ENCODE data around the gene GALR1. TPM values are rescaled to one million over a fixed set of nuclear protein-coding genes. Genes with fewer than 3 reads are reported as not detected.

Gene GALR1, protein sequence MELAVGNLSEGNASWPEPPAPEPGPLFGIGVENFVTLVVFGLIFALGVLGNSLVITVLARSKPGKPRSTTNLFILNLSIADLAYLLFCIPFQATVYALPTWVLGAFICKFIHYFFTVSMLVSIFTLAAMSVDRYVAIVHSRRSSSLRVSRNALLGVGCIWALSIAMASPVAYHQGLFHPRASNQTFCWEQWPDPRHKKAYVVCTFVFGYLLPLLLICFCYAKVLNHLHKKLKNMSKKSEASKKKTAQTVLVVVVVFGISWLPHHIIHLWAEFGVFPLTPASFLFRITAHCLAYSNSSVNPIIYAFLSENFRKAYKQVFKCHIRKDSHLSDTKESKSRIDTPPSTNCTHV
- total RNA-seq (under 0.01 TPM), polyA plus RNA-seq (ENCODE audit: insufficient read depth in 1 of 8, insufficient read length in 8 of 8, low replicate concordance in 1 of 8) (under 1 TPM; 0.02 to 0.09 (median 0.05) TPM)
- long read RNA-seq, donor 1: 0 reads
- long read RNA-seq, donor 2: 0 reads
- long read RNA-seq, donor 3: 0 reads
- long read RNA-seq, donor 4: 0 reads
- long read RNA-seq, donor 5: 0 reads
- long read RNA-seq, donor 6: 0 reads
- long read RNA-seq, donor 7: 0 reads
- long read RNA-seq, donor 8: 0 reads
- long read RNA-seq, donor 9: 0 reads
- long read RNA-seq, donor 10: 0 reads
- long read RNA-seq, donor 11: 0 reads

DNA sequence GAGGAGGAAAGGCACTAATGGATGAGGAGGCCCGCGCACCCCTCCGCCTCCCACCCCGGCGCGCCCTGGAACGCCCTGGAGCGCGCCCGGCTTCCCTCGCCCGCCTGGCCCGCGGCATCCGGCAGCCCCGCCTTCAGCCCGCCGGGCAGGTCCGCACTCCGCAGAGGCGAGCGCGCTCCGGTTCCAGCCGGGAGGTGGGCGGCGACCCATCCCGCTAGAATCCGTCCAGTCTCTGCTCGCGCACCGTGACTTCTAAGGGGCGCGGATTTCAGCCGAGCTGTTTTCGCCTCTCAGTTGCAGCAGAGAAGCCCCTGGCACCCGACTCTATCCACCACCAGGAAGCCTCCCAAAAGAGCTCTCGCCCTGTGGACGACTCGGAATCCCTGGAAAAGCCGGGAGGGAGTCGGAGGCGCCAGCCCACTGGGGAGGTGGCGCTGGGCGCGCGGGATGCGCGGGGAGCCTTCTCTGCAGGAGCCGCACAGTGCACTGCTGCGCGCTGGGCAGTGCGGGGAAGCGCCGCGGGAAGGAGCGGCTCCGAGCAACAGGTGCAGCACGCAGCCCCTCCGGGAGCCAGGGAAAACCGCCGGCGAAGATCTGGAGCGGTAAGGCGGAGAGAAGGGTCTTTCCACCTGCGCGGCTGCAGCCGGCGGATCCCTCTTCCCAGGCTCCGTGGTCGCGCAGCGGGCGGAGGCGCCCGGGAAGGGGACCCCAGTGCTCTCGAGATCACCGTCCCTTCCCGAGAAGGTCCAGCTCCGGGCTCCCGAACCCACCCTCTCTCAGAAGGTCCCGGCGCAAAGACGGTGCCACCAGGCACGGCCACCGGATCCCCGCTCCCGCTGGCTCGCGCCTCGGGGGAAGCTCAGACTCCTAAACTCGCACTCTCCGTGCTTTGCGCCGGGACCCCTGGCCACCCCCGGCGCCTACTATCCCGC is at the start of gene GALR1:
Gene GALR1, plus strand, starts transcription at position 280 of the 932 bp plus-strand sequence. CDS start 701 bp downstream, outside the sequence.
- Histone ChIP-seq H3K9me3 (replicated peaks; ENCODE audit: control insufficient read depth, low read depth, low read length) (no peaks in the 10 kb centered on the region), H3K27ac (ENCODE audit: low read length) (no peak within 1 kb of the TSS), H3K27me3 (ENCODE audit: control insufficient read depth, insufficient read depth, low read length) (peaks cover 51% of the 10 kb centered on the region), H3K4me1 (ENCODE audit: control insufficient read depth, insufficient read depth, low read length) (peaks cover 8% of the 10 kb centered on the region), H3K4me3 (ENCODE audit: low read length) (peak within 1 kb of the TSS; percentile 24), H3K36me3 (ENCODE audit: control insufficient read depth, insufficient read depth, low read length) (no peaks in the 10 kb centered on the region)
- under 1% methylated on average over 97 of the region's 98 CpGs for WGBS (ENCODE audit: insufficient coverage)
- no peak for DNase-seq

DNA sequence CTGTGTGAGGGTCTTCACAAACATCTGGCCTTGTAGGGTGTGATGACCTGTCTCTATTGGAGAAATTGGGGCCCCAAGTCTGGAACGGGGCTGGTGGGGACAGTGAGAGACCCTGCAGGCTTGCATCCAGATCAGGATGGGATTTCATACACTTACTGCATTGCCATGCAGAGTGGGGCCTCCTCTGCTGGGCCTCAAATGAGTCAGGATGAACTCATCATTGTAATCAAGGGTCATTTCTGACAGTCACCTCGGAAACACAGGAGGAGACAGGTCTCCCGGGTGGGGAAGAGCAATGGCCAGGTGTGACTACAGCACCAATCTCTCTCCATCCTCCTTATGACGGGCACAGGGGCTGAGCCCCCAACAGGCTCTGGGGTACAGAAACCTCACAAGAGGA is 48.1 kb upstream of the GALR1 start:
- Histone ChIP-seq H3K4me3 (ENCODE audit: low read length) (no peak overlapping the region), H3K27me3 (ENCODE audit: control insufficient read depth, insufficient read depth, low read length) (no peaks in the 10 kb centered on the region), H3K4me1 (ENCODE audit: control insufficient read depth, insufficient read depth, low read length) (no peaks in the 10 kb centered on the region), H3K27ac (ENCODE audit: low read length) (no peak overlapping the region), H3K36me3 (ENCODE audit: control insufficient read depth, insufficient read depth, low read length) (no peaks in the 10 kb centered on the region), H3K9me3 (replicated peaks; ENCODE audit: control insufficient read depth, low read depth, low read length) (no peaks in the 10 kb centered on the region)
- 81% methylated on average over 2 of the region's 4 CpGs for WGBS (ENCODE audit: insufficient coverage)
- no peak for DNase-seq

DNA sequence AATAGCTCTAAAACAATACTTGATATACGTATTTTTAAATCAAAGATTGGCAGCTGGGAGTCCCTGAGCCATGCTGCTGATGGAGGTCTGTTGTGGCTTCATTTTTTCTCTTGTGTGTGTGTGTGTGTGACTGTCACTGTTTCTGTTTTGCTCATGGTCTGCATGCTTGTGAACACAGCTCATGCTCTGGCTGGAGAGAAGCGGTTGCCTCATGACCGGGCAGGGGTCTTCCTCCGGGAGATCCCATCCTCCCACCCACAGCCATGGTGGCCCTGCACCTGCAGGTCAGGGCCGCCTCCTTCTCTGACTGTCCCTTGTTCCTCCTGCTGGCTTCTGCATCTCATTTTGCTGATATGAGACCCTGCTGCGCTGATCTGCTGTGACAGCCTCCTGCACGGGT is 47.3 kb upstream of the GALR1 start:
- H3K36me3 ChIP-seq (ENCODE audit: control insufficient read depth, insufficient read depth, low read length): no peaks in the 10 kb centered on the region
- H3K27ac ChIP-seq (ENCODE audit: low read length): no peak overlapping the region
- whole genome bisulfite sequencing (ENCODE audit: insufficient coverage): 70% methylated on average over 6 of the region's 7 CpGs
- DNase-seq: no peak
- no peaks in the 10 kb centered on the region for H3K9me3 ChIP-seq (replicated peaks; ENCODE audit: control insufficient read depth, low read depth, low read length)
- peaks cover 5% of the 10 kb centered on the region for H3K4me1 ChIP-seq (ENCODE audit: control insufficient read depth, insufficient read depth, low read length)
- H3K4me3 ChIP-seq (ENCODE audit: low read length): no peak overlapping the region
- no peaks in the 10 kb centered on the region for H3K27me3 ChIP-seq (ENCODE audit: control insufficient read depth, insufficient read depth, low read length)

DNA sequence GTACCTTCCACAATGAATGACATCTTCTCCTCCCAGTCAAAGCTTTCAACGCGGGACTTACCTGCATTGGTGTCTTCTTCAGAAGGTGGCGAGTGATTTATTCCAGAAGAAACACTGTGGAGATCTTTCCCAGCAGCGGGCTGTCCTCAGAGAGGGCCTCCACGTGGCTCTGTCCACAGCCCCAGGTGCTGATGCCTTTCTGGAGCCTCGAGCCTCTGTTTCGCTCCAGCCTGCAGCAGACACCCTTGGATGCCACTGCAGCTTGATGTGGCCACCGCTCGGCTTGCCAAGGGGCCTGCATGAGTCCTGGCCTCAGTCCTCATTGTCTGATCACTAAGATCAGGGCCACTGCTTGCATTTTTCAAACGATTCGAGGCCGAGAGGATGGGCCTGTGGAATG is 46.6 kb upstream of the GALR1 start:
- Histone ChIP-seq H3K36me3 (ENCODE audit: control insufficient read depth, insufficient read depth, low read length) (no peaks in the 10 kb centered on the region), H3K9me3 (replicated peaks; ENCODE audit: control insufficient read depth, low read depth, low read length) (no peaks in the 10 kb centered on the region), H3K4me3 (ENCODE audit: low read length) (no peak overlapping the region), H3K27me3 (ENCODE audit: control insufficient read depth, insufficient read depth, low read length) (no peaks in the 10 kb centered on the region), H3K4me1 (ENCODE audit: control insufficient read depth, insufficient read depth, low read length) (peaks cover 11% of the 10 kb centered on the region), H3K27ac (ENCODE audit: low read length) (no peak overlapping the region)
- peak; percentile 33 for DNase-seq
- WGBS (ENCODE audit: insufficient coverage): 58% methylated on average over 11 of the region's 12 CpGs

DNA sequence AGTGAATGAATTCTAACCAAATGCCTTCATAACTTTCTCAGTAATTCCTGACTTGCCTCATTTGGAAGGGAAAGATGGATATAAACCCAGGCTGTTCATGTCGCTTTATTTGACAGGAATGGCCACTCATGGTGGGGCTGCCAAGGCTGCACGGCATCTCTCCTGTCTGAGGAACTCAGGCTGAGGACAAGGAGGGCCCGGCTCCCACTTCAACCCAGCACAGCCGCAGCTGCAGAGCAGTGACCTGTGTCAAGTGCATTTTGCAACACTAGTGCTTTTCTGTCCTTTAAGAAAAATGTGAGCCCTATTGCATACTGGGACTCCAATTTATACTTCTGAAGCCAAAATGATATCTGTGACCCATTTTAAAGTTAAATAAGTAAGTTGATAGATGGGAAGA is 45.8 kb upstream of the GALR1 start:
- H3K27me3 ChIP-seq (ENCODE audit: control insufficient read depth, insufficient read depth, low read length): no peaks in the 10 kb centered on the region
- no peak overlapping the region for H3K4me3 ChIP-seq (ENCODE audit: low read length)
- no peaks in the 10 kb centered on the region for H3K9me3 ChIP-seq (replicated peaks; ENCODE audit: control insufficient read depth, low read depth, low read length)
- H3K4me1 ChIP-seq (ENCODE audit: control insufficient read depth, insufficient read depth, low read length): peaks cover 14% of the 10 kb centered on the region
- DNase-seq: no peak
- no peak overlapping the region for H3K27ac ChIP-seq (ENCODE audit: low read length)
- H3K36me3 ChIP-seq (ENCODE audit: control insufficient read depth, insufficient read depth, low read length): no peaks in the 10 kb centered on the region
- WGBS (ENCODE audit: insufficient coverage): 86% methylated on average over 3 of the region's 4 CpGs

DNA sequence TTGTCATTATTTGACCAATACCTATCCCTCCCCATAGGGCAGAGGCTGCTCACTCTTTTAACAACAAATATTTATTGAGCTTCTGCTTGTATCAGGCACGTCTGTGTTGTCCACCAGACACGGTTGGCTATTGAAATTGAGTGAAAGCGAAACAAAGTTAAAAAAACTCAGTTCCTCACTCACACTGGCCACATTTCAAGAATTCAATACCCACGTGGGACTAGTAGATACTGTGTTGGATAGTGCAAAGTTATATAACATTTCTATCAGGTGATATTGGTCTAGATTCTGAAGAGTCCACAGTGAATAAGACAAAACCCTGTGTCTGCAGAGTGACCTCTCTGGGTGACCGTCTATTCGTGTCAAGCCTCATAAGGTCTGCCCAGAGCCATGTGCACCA is 43.9 kb upstream of the GALR1 start:
- Histone ChIP-seq H3K27me3 (ENCODE audit: control insufficient read depth, insufficient read depth, low read length) (no peaks in the 10 kb centered on the region), H3K36me3 (ENCODE audit: control insufficient read depth, insufficient read depth, low read length) (no peaks in the 10 kb centered on the region), H3K9me3 (replicated peaks; ENCODE audit: control insufficient read depth, low read depth, low read length) (no peaks in the 10 kb centered on the region), H3K27ac (ENCODE audit: low read length) (no peak overlapping the region), H3K4me3 (ENCODE audit: low read length) (no peak overlapping the region), H3K4me1 (ENCODE audit: control insufficient read depth, insufficient read depth, low read length) (peaks cover 30% of the 10 kb centered on the region)
- WGBS (ENCODE audit: insufficient coverage): no CpG with 5 or more reads among the region's 6 CpGs
- no peak for DNase-seq

DNA sequence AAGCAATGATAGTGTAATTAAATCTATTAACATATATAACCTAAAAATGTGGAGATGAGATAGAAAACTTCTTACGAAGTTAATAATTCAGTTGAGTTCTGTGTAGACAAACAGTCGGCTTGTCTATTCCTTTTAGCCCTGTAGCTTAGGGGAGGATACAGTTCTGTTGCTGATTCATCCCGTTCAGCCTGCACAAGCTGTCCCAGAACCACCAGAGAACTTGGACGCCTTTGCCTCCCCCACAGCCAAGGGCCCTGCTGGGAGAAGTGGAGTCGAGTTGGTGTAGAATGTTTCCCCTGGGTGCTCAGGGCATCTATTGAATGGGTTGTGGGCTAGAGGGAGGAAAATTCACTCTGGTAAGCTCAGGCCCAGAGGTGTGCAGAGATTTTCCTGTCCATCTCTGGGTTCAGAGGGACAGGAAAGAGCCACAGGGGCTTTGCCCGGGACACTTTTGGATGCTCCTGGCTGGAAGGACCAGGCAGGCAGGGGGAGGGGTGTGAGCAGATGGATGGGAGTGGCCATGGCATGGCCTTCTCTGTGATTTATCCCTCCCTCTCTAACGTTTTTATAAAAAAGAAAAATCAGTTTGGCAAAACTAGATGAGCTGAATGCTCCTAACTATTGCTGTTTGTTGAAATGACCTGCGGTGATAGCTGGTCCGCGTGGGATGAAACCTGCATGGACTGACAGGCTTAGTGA is 42.8 kb upstream of the GALR1 start:
- DNase-seq: peak; percentile 18
- H3K27ac ChIP-seq (ENCODE audit: low read length): no peak overlapping the region
- no CpG with 5 or more reads among the region's 10 CpGs for WGBS (ENCODE audit: insufficient coverage)

DNA sequence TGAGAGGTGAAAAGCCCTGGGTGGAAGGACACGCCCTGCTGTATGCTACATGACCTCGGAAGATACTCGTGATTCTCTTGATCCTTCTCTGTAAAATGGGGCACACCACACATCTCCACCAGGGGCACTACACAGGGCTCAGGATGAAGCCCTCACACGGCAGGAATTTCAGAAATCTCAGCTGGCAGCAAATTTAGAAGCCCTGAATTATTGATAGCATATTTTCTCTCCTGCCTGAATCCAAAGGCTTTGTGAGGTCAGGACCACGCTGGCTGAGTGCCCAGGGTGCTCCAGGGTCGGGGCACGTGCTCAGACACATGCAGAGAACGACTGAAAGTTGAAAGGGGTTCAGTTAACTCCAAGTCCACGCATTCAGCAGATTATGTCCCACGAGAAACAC is 42.1 kb upstream of the GALR1 start:
- 45% methylated on average over 5 of the region's 10 CpGs for WGBS (ENCODE audit: insufficient coverage)
- no peaks in the 10 kb centered on the region for H3K36me3 ChIP-seq (ENCODE audit: control insufficient read depth, insufficient read depth, low read length)
- H3K27ac ChIP-seq (ENCODE audit: low read length): no peak overlapping the region
- H3K9me3 ChIP-seq (replicated peaks; ENCODE audit: control insufficient read depth, low read depth, low read length): no peaks in the 10 kb centered on the region
- no peak overlapping the region for H3K4me3 ChIP-seq (ENCODE audit: low read length)
- H3K27me3 ChIP-seq (ENCODE audit: control insufficient read depth, insufficient read depth, low read length): no peaks in the 10 kb centered on the region
- H3K4me1 ChIP-seq (ENCODE audit: control insufficient read depth, insufficient read depth, low read length): peaks cover 30% of the 10 kb centered on the region
- DNase-seq: peak; percentile 72

More for the DNA sequence above, 42.8 kb upstream of the GALR1 start:
- peaks cover 30% of the 10 kb centered on the region for H3K4me1 ChIP-seq (ENCODE audit: control insufficient read depth, insufficient read depth, low read length)
- H3K27me3 ChIP-seq (ENCODE audit: control insufficient read depth, insufficient read depth, low read length): no peaks in the 10 kb centered on the region
- H3K9me3 ChIP-seq (replicated peaks; ENCODE audit: control insufficient read depth, low read depth, low read length): no peaks in the 10 kb centered on the region
- H3K36me3 ChIP-seq (ENCODE audit: control insufficient read depth, insufficient read depth, low read length): no peaks in the 10 kb centered on the region
- no peak overlapping the region for H3K4me3 ChIP-seq (ENCODE audit: low read length)

DNA sequence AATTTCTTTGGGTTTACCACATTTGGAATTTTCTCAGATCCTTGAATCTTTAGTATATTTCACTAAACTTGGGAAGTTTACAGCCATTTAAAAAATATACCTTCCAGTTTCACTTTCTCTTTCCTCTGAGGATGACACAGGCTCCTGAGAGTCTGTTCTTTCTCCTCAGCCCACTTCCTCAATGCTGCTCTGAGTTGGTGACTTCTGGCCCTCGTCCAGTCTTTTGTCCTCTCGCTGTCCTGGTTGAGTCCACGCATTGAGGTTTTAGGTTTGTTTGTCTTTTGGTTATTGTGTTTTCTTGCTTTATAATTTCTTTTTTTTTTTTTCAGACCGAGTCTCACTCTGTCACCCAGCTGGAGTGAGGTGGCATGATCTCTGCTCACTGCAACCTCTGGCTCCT is 40.7 kb upstream of the GALR1 start:
- Histone ChIP-seq H3K4me3 (ENCODE audit: low read length) (no peak overlapping the region), H3K36me3 (ENCODE audit: control insufficient read depth, insufficient read depth, low read length) (no peaks in the 10 kb centered on the region), H3K27ac (ENCODE audit: low read length) (peak overlapping the region; percentile 62), H3K9me3 (replicated peaks; ENCODE audit: control insufficient read depth, low read depth, low read length) (no peaks in the 10 kb centered on the region), H3K4me1 (ENCODE audit: control insufficient read depth, insufficient read depth, low read length) (peaks cover 30% of the 10 kb centered on the region), H3K27me3 (ENCODE audit: control insufficient read depth, insufficient read depth, low read length) (no peaks in the 10 kb centered on the region)
- WGBS (ENCODE audit: insufficient coverage): no CpG with 5 or more reads among the region's 4 CpGs
- peak; percentile 71 for DNase-seq

Measured in muscle of leg (tissue), 16 donors.